NCI-H510A (cell line): ENCODE results near the gene GFM1.

Source experiments
- DNase-seq: peaks from one replicate; lab custom pipeline; 2025; lab: John Stamatoyannopoulos, UW

Gene GFM1

GRCh38 chr3:158727206-158728060, 83.1 kb downstream of the GFM1 start:
- no peak for DNase-seq

- DNase-seq = no peak
Measured at GRCh38 chr3:158728061-158728377, 83.7 kb downstream of the GFM1 start.

- no peak for DNase-seq
Measured at GRCh38 chr3:158728851-158729250, 84.5 kb downstream of the GFM1 start.

GRCh38 chr3:158731486-158731885, 87.2 kb downstream of the GFM1 start:
- DNase-seq = no peak

- peak; percentile 44 for DNase-seq
Measured at GRCh38 chr3:158731938-158732855, 87.9 kb downstream of the GFM1 start, which contains the start of gene RARRES1. Gene RARRES1 (minus strand): TSS chr3:158732457. CDS start chr3:158732415, 42 bp downstream.

- DNase-seq = no peak
Measured at GRCh38 chr3:158732856-158733200, 88.5 kb downstream of the GFM1 start.

- no peak for DNase-seq
Measured at GRCh38 chr3:158733656-158734055, 89.3 kb downstream of the GFM1 start.

- DNase-seq = no peak
Measured at GRCh38 chr3:158735296-158736033, 91.1 kb downstream of the GFM1 start.

GRCh38 chr3:158737410-158737809, 93.1 kb downstream of the GFM1 start:
- DNase-seq = no peak

- no peak for DNase-seq
Measured at GRCh38 chr3:158737976-158738615, 93.8 kb downstream of the GFM1 start.

- no peak for DNase-seq
Measured at GRCh38 chr3:158738653-158739052, 94.3 kb downstream of the GFM1 start.

GRCh38 chr3:158739078-158739477, 94.8 kb downstream of the GFM1 start:
- no peak for DNase-seq

GRCh38 chr3:158739661-158740060, 95.3 kb downstream of the GFM1 start:
- DNase-seq = no peak
